HG02610 (cell line): ENCODE data around the gene CFD.
"Not testable (repeated sequence)": the region's sequence is repeated elsewhere in the genome, so short reads cannot be mapped to it uniquely, and the experiment has no call there.

ENCODE experiments used
- ATAC-seq: cut with Tn5 transposase; IDR thresholded peaks from one replicate; pipeline ENCODE4 v1.9.1; 2021; ENCODE audit warnings: mild to moderate bottlenecking, moderate library complexity; ENCODE audit not compliant: unreplicated experiment

The CFD gene

DNA sequence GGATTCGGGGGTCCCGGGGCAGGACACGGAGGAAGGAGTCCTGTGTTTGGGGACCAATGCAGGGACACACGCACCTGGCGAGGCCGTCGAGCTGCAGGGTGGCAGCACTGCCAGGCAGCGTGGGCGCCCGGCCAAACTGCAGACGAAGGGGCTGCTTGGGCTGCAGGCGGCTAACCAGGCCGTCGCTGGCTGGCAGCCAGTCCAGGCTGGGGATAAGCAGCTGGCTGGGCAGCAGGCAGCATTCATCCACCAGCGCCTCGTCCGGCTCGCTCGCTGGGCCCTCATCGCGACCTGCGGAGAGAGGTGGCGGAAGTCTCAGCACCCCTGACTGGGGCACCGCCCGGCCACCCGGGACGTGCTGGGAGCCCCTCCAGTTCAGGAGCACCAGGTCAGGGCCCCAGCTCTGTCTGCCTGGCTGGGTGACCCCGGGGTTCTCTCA, 11.5 kb downstream of the CFD start:
- ATAC-seq: no peak

DNA sequence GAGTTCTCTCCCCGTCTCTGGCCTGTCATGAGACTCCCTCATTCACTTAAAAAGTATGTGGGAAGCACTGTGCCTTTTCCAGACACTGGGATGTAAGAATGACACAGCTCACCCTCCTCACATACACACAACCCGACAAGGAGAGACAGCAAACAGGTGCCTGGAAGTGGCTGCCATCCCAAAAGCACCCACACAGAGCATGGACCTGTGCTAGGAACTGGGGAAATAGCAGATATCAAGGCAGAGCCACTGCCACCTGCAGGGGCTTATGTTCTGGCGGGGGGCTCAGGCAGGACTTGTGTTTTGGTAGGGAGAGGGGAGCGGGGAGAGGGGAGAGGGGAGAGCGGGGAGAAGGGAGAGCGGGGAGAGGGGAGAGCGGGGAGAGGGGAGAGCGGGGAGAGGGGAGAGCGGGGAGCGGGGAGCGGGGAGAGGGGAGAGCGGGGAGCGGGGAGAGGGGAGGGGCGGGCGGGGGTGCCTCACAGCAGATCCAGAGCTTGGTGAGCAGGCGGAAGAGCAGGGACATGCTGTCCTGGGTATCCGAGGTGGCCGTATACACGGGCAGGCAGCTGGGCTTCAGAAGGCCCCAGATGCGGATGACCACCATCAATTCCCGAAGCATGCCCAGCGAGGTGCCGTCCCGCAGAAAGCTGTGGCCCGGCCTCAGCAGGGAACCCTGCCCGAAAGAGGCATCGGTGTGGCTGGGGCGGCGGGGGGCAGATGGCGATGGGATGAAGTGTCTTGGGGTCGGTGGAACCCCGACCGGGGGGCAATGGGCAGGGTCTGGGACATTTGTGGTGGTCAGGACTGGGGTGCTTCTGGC, 12.2 kb downstream of the CFD start:
- ATAC-seq: no peak

GRCh38 chr19:872266-872951, 12.9 kb downstream of the CFD start:
- no peak for ATAC-seq

DNA sequence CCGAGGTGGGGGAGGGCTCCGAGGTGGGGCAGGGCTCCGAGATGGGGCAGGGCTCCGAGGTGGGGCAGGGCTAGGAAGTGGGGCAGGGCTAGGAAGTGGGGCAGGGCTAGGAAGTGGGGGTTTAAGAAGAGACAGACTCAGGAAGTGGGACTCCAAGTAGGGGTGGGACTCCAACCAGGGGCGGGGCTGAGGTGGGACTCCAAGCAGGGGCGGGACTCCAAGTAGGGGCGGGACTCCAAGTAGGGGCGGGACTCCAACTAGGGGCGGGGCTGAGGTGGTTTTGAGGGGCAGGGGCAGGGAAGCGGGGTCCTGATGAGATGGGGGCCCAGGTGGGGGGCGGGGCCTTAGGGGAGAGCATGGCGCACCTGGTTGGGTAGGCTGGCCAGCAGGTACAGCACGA, 13.6 kb downstream of the CFD start:
- ATAC-seq: no peak

GRCh38 chr19:873561-874041, 14.1 kb downstream of the CFD start:
- no peak for ATAC-seq

GRCh38 chr19:875265-875879, 15.9 kb downstream of the CFD start:
- ATAC-seq: no peak

DNA sequence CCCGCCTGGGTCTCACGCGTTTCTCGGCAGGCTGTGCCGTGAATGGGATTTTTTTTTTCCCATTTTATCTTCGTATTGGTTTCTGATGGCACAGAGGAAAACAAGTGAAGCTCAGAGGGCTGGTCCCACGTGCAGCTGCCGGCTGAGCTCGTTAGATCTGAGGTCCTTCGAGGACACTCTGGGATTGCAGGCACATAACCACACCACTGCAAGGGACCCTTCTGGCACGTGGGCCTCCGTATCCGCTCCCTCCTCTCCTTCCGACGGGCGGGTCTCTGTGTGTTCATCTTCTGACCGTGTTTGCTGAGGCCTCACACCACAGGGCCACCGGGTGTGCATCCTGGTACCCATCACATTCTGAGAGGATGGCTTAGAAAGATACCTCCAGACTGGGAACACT, 16.6 kb downstream of the CFD start:
- no peak for ATAC-seq

DNA sequence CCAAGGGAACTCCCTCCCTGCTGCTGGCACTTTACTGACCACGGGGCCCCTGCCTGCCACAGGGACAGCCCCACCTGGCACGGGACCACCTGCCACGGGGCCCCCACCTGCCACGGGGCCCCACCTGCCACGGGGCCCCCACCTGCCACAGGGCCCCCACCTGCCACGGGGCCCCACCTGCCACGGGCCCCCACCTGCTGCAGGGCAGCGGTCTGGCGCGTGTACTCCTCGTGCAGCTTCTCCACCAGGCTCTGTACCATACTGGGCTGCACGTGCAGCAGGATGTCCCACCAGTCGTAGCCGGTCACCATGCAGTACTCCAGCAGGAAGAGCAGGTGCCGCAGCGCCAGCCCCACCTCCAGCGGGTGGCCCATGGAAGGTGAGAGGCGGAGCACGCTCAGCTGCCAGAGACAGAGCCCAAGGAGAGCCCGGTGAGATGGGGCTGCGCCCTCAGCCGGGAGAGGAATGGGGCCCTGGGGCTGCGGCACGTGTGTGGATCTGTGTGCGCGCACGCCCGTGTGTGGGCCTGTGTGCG, 17.4 kb downstream of the CFD start:
- no peak for ATAC-seq

DNA sequence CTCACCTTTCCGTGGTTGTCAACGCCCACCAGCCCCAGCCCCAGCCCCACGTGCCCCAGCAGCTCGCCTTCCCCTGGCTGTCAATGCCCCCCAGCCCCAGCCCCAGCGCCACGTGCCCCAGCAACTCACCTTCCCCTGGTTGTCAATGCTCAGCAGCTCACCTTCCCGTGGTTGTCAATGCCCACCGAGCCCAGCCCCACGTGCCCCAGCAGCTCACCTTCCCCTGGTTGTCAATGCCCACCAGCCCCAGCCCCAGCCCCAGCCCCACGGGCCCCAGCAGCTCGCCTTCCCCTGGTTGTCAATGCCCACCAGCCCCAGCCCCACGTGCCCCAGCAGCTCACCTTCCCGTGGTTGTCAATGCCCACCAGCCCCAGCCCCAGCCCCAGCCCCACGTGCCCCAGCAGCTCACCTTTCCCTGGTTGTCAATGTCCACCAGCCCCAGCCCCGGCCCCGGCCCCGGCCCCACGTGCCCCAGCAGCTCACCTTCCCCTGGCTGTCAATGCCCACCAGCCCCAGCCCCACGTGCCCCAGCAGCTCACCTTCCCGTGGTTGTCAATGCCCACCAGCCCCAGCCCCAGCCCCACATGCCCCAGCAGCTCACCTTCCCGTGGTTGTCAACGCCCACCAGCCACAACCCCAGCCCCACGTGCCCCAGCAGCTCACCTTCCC, 18.7 kb downstream of the CFD start:
- not testable (repeated sequence) for ATAC-seq

GRCh38 chr19:878751-879561, 19.5 kb downstream of the CFD start:
- not testable (repeated sequence) for ATAC-seq

- no peak for ATAC-seq
Measured at GRCh38 chr19:879711-880438, 20.4 kb downstream of the CFD start.

DNA sequence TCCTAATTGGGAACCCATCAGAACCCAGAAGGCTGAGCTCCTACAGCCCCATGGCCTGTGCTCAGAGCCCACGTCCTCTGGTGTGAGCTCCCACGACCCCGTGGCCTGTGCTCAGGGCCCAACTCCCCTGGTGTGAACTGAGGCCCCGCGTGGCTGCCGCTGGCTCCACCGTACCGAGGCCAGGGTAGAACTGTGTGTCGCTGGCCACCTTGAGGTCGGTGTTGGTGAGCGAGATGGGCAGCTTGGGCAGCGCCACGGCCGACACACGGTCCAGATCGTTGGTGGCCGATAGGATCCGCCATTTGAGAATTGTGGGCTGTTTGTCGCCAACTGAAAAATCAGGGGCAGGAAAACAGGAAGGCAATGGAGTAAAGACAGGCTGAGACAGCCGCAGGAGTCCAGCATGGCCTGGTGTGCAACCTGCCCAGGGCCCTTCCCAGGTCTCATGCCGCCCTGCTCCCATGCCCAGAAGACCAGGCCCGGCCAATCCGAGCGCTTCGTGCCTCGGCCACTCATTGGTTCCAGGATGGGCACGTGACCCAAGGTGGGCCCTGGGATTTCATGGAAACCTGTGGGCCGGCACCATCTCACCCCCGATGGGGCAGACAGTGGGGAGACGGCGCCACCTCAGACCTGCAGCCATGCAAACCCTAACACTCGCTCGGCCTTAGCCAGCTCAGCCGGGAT, 22.1 kb downstream of the CFD start:
- no peak for ATAC-seq

- ATAC-seq: no peak
Measured at GRCh38 chr19:882871-883497, 23.5 kb downstream of the CFD start.

DNA sequence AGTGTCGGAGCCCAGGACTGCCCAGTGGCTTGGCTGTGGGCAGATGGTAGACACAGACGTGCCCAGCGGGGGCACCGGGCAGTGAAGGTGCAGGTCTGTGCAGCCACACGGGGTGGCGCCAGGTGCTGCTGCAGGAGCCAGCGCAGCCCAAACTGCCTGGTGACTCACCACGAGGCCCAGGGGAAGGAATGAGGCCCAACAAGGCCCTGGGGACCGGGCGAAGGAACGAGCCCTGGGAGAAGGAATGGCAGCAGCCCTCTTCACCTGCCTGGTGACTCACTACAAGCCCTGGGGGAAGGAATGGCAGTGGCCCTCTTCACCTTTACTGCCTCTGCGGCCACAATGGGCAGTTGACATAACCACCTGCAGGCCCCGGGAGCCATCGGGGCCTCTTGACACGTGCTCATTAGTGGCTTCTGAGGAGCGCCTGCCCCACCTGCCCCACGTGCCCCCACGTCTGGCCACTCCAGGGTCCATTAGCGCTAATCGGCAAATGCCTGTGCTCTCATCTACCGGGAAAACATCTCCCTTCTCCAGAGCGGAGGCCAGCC, 24.3 kb downstream of the CFD start:
- no peak for ATAC-seq

DNA sequence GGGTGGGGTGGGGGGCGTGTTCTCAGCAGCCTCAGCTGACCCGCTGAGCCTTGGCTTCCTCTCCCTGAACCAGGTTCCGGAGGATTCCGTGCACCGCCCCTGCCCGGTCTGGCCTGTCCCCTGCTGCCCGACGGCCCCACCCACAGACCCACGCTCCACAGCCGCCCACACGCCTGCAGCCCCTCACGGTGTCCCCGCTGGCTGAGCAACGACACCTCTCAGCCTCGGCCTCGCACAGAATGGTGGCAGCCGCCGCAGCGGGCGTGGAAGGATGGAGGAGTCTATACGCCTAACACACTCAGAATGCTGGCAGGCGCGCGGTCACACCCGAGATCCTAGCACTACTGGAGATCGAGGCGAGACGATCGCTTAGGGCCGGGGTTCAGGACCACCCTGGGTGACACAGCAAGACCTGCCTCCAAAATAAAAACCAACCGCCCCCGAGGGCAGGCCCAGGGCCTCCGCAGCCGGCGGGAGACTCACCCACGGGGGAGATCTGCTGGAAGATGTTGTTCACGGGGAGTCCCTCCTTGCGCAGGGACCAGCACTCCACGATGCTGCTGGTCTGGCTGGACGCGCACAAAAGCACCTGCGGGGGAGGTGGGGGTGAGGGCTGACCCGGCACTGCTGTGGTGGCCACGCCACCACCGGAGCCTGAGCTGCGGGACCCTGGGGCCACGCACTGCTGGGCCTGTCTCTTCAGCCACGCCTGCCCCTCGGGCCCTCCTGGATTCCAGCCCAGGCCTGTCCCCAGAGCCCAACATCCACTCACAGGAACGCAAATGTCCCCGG, 25.2 kb downstream of the CFD start:
- ATAC-seq: no peak

DNA sequence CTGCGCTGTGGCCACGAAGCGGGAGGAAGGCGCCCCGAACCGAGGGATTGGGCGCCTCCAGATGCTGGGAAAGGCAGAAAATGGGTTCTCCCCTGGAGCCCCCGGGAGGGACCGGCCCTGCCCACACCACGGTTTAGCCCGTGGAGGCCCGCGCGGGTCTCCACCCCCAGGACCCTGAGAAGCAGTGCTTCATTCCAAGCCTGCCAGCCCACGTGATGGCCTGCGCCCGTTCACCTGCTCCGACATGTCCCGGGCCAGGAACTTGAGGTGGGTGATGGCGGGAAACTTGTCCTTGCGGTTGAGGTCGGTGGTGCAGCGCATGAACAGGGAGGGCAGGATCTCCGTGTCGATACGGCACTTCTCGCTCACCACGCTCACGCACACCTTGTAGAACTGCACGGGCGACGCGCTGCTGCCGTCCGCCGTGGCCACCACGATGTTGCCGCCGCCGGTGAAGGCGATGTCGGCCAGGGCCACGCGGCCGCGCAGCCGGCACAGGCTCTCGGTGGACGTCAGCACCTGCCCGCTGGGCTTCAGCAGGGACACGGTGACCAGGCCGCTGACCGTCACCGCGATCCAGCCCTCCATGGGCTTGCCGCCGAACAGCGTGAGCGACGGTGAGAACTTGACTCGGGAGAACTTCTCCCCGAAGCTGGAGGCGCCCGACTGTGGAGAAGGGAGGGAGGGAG, 26.2 kb downstream of the CFD start:
- no peak for ATAC-seq

GRCh38 chr19:887072-887471, 27.6 kb downstream of the CFD start:
- ATAC-seq: no peak
